ENCODE measurements around the gene BRD4.

BRD4 gene

DNA sequence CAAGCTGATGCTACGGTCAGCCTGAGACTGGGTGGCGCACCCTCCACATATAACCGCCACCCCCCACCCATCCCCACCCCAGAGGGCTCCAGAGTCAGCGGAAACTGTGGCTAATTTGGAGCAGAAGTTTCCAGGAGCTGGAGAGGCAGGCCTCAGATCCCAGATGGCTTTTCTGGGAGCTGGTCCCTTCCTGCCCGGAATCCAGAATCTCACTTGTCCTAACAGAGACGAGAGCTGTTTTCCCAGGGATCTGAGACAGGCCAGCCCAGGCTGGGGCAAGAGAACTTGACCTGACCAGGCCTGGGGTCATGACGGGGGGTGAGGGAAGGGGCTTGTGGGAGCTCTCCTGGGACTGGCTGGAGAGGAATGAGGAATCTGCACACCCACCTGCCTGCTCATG lies 106.6 kb downstream of the BRD4 start:
- no peak for DNase-seq (ENCODE audit: low read depth)

- no peak for DNase-seq (ENCODE audit: low read depth)
Observed at GRCh38 chr19:15223649-15224361, 108.5 kb downstream of the BRD4 start.

DNA sequence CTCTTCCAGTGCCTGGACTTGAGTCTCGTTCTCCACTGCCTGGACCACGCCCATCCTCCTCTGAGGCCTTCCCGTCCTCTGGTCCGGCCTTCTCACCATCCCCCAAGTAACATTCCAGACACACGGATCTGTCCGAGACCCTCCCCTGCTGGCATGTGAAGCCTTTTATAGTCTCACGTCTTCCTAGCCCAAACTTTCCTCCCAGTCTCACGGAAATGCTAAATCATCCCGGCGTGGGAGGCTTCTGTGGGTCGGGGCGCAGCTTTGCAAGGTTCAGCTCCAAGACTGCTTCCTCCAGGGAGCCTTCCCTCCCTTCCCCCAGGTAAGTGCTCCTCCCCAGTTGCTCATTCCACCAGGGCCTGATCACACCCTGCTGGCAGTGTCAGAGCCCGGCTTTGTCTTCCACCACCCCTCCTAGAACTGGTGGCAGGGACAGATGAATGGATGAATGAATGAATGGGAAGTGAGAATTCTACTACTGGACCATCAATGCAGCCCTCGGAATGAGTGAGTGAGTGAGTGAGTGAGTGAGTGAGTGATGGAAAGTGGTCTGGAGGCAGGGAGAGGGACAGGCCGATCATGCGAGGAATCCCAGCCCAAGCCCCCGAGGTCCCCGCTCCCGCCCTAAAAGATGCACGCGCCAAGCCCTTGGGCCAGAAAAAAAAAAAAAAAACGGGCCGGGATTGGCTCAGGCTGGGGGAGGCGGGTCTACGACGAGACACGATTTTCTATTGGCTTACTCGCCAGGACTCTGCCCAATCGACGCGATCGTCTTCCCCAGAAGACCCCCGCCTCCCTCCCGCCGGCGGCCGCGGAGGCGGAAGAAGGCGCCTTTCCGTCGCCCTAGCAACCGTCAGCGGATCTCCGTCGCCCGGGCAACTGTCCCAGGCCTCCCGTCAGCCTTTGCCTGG lies 109.3 kb downstream of the BRD4 start:
- DNase-seq (ENCODE audit: low read depth) = peak; percentile 81

- DNase-seq (ENCODE audit: low read depth) = no peak
Observed at GRCh38 chr19:15220833-15221232, 111.5 kb downstream of the BRD4 start.

- DNase-seq (ENCODE audit: low read depth) = no peak
Observed at GRCh38 chr19:15218501-15218900, 113.8 kb downstream of the BRD4 start.

DNA sequence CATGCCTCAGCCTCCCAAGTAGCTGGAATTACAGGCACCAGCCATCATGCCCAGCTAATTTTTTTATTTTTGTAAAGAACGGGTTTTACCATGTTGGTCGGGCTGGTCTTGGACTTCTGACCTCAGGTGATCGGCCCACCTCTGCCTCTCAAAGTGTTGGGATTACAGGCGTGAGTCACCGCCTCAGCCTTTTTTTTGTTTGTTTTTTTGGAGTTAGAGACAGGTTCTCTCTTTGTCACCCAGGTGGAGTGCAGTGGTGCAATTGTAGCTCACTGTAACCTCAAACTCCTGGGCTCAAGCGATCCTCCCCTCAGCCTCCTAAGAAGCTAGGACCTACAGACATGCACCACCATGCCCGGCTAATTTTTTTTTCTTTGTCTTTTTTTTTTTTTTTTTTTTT lies 116.0 kb downstream of the BRD4 start:
- DNase-seq (ENCODE audit: low read depth) = no peak

GRCh38 chr19:15213715-15214381 lies 118.5 kb downstream of the BRD4 start:
- DNase-seq (ENCODE audit: low read depth) = no peak

GRCh38 chr19:15212711-15213110 lies 119.6 kb downstream of the BRD4 start:
- DNase-seq (ENCODE audit: low read depth) = no peak

GRCh38 chr19:15210323-15210781 lies 122.0 kb downstream of the BRD4 start:
- DNase-seq (ENCODE audit: low read depth) = peak; percentile 31

GRCh38 chr19:15201374-15202023 lies 130.8 kb downstream of the BRD4 start:
- DNase-seq (ENCODE audit: low read depth) = no peak

DNA sequence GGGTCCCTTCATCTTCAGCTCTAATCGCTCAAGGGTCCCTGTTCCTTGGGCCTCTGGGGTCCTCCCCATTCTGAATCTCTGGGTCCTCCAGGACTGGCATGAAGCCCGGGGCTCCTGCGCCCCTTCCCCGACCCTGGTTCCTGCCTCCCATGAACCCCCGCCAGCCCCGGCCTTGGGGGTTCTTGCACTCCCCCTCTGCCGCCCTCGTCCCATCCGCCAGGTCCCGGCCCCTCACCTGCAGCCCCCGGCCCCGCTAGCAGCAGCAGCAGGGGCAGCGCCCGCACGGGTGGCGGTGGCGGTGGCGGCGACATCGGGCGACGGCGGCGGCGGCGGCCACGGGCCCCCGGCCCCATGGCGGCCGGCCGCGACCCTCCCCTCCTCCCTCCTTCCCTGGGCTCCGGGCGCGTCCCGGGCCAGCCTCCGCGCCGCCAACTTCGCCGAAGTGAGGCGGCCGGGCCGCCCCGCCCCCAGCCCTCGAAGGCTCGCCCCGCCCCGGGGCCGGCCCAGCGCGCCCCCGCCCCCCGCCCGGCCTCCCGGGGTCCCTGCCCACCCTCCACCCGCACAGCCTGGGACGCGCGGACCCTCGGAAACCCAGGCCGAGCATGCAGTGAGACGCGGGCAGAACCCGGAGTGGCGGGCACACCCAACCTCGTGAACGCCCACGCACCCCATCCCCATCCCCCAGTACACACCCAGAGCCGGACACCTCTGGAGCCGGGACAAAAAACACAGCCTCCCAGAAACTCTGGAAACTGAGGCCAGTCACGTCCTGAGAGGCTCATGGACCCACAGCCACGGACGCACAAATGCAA lies 131.6 kb downstream of the BRD4 start, which contains the start of gene NOTCH3:
TSS of gene NOTCH3 (minus strand) at position 443 of the 812 bp plus-strand sequence. CDS start at position 353, 90 bp downstream.
- DNase-seq (ENCODE audit: low read depth) = no peak

- DNase-seq (ENCODE audit: low read depth) = no peak
Observed at GRCh38 chr19:15199661-15200552, 132.4 kb downstream of the BRD4 start.

GRCh38 chr19:15198951-15199660 lies 133.2 kb downstream of the BRD4 start:
- no peak for DNase-seq (ENCODE audit: low read depth)

- no peak for DNase-seq (ENCODE audit: low read depth)
Observed at GRCh38 chr19:15197942-15198341, 134.4 kb downstream of the BRD4 start.

- no peak for DNase-seq (ENCODE audit: low read depth)
Observed at GRCh38 chr19:15197275-15197941, 134.9 kb downstream of the BRD4 start.

DNA sequence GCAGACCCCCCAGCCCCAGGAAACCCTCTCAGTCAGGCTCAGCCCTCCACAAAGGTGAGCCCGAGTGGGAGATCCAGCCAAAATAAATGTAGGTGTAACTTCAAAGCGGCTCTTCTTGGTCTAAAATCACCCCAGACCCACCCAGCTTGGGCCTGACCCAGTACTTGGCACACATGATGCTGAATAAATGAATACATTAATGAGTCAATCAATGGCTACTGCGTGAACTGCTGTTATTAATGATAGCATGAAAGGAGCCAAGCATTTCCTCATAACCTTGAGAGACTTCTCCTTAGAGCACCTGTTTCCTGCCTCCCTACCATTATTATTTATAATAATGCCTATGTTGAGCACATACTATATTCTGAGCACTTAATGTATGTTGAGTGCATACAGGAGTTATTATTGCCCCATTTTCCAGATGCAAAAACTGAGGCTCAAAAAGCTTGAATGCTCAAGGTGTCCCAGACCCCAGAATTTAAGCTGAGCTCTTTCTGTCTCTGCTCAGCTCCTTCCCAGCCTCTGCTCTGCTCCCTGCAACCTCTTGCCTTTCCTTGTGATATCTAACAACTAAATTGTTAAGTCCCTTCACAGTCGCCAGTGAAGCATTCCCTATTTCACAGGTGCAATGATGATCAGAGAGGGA lies 135.9 kb downstream of the BRD4 start:
- DNase-seq (ENCODE audit: low read depth) = no peak

DNA sequence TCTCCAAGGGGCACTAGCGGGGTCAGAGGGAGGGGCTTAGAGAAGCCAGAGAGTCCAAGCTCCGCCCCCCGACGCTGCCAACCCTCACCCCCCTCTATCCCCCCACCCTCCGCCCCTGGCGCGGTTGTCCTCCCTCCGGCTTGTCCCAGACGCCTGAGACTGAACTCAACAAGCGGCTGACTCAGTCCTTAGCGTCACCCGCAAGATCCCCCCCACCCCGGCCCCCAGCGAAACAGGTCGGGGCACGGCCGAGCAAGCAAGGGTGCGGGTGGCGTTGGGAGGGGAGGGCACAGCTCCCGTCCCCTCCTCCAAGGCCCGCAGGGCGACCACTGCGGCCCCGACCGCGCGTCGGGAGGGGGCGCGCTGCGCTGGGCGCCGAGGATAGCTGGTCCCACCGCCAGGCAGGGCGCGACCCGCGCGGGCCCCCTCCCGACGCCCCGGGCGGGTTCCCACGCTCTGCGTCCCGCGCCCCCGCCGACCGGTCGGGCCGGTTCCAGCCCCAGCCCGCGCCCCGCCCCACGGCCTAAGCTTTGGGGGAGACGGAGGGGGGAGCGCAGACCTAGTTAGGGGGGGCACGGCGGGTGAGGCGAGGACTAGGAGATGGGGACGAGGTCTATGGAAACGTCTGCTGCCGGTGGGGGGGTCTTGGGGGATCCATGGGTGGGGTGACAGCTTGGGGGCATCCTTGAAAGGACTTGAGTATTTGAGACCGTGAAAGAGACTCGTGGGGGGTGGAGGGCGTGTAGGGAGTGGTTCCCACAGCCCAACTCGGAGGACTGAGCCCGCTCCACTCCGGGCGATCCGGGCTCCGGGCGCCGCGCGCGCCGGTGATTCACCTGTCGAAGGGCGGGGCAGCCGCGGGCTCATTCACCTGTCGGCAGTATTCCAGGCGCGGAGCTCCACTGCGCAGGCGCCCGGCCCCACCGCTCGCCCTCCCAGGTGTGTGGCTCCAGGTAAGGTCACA lies 136.7 kb downstream of the BRD4 start:
- no peak for DNase-seq (ENCODE audit: low read depth)

Measured in GM04503 (cell line).